Measurements from ENCODE around the gene OTOG.

The OTOG gene

GRCh38 chr11:17694494-17695110 is 147.5 kb downstream of the OTOG start:
- Histone ChIP-seq H3K9me3 (ENCODE audit: control insufficient read depth, insufficient read depth, low read depth, low read length) (no peaks in the 10 kb centered on the region), H3K27ac (ENCODE audit: extremely low read depth, low read depth, low read length) (no peak overlapping the region), H3K4me3 (ENCODE audit: low read depth, low read length) (no peak overlapping the region), H3K36me3 (ENCODE audit: control insufficient read depth in 2 of 2, insufficient read depth in 1 of 2, low read length in 2 of 2) (no peaks in the 10 kb centered on the region), H3K4me1 (ENCODE audit: control insufficient read depth, insufficient read depth, low read length) (no peaks in the 10 kb centered on the region)
- TF ChIP-seq ZNF266 (tag by site-specific recombination; IDR thresholded peaks at IDR 0.05; ENCODE audit: low read depth) (no peak), ZNF175 (tag by site-specific recombination; IDR thresholded peaks at IDR 0.05) (no peak), ZNF830 (tag by site-specific recombination; IDR thresholded peaks at IDR 0.05; ENCODE audit: low read depth) (no peak), ZNF341 (tag by site-specific recombination; IDR thresholded peaks at IDR 0.05; ENCODE audit: low read depth) (no peak), ZBTB48 (tag by site-specific recombination; IDR thresholded peaks at IDR 0.05) (no peak), ZFP3 (tag by site-specific recombination; IDR thresholded peaks at IDR 0.05; ENCODE audit: low read depth) (no peak), ZNF140 (tag by site-specific recombination; IDR thresholded peaks at IDR 0.05) (no peak), GLI4 (tag by site-specific recombination; IDR thresholded peaks at IDR 0.05) (no peak), ZNF561 (tag by site-specific recombination; IDR thresholded peaks at IDR 0.05; ENCODE audit: borderline replicate concordance) (no peak), ZNF777 (tag by site-specific recombination; IDR thresholded peaks at IDR 0.05; ENCODE audit: borderline replicate concordance) (no peak)
- CTCF ChIA-PET = no interaction called here
- POLR2A ChIA-PET = no interaction called here

GRCh38 chr11:17695454-17696441 is 148.7 kb downstream of the OTOG start:
- H3K4me1 ChIP-seq (ENCODE audit: control insufficient read depth, insufficient read depth, low read length) = no peaks in the 10 kb centered on the region
- ChIA-PET POLR2A (no interaction called here), CTCF (no interaction called here)
- H3K36me3 ChIP-seq (ENCODE audit: control insufficient read depth in 2 of 2, insufficient read depth in 1 of 2, low read length in 2 of 2) = no peaks in the 10 kb centered on the region
- no peaks in the 10 kb centered on the region for H3K9me3 ChIP-seq (ENCODE audit: control insufficient read depth, insufficient read depth, low read depth, low read length)
- H3K27ac ChIP-seq (ENCODE audit: extremely low read depth, low read depth, low read length) = no peak overlapping the region
- no peak for TF ChIP-seq ZNF580 (tag by site-specific recombination; IDR thresholded peaks at IDR 0.05)
- no peak overlapping the region for H3K4me3 ChIP-seq (ENCODE audit: low read depth, low read length)

GRCh38 chr11:17696741-17697140 is 149.7 kb downstream of the OTOG start:
- ChIA-PET CTCF (interaction anchor here (0.7 to 1.4 kb wide), 3 partner anchors 10 to 52 kb away, joined by 3 to 5 read pairs (median 3); no protein-coding TSS in a partner anchor), POLR2A (no interaction called here)
- Histone ChIP-seq H3K36me3 (ENCODE audit: control insufficient read depth in 2 of 2, insufficient read depth in 1 of 2, low read length in 2 of 2) (no peaks in the 10 kb centered on the region), H3K27ac (ENCODE audit: extremely low read depth, low read depth, low read length) (no peak overlapping the region), H3K4me3 (ENCODE audit: low read depth, low read length) (no peak overlapping the region), H3K4me1 (ENCODE audit: control insufficient read depth, insufficient read depth, low read length) (no peaks in the 10 kb centered on the region), H3K9me3 (ENCODE audit: control insufficient read depth, insufficient read depth, low read depth, low read length) (no peaks in the 10 kb centered on the region)
- TF ChIP-seq TCF7L2 (IDR thresholded peaks at IDR 0.05; ENCODE audit: borderline replicate concordance, low read depth, low read length) (no peak), ZNF426 (tag by site-specific recombination; IDR thresholded peaks at IDR 0.05) (no peak), ZNF623 (tag by site-specific recombination; IDR thresholded peaks at IDR 0.05) (peak; percentile 29; the same call in 1 of the 2 replicates), ZBTB17 (tag by site-specific recombination; IDR thresholded peaks at IDR 0.05) (no peak)

All from HEK293 (cell line).